ENCODE measurements around the gene ZNRF3. TPM values are rescaled to one million over a fixed set of nuclear protein-coding genes. Genes with fewer than 3 reads are reported as not detected.

ZNRF3 gene
- total RNA-seq, 1 donor from 2014 or later = 7.7 TPM

DNA sequence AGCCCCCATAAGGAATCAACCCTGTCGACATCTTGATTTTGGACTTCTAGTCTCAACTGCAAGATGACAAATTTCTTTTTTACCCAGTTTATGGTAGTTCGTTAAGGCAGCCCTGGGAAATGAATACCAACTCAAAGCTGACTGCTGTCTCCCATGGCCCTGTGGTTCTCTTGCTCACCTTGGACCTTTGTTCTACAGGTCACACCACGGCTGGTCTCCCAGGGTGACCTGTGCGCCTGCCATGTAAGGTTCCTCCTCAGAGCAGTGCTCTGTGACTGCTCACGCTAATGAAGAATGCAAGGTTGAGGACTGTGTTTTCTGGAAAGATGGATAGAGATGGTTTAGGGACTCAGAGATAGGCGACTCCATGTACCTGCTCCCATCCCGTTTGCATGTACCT is 68.2 kb downstream of the ZNRF3 start:
- DNase-seq (ENCODE audit: low spot score) = no peak

DNA sequence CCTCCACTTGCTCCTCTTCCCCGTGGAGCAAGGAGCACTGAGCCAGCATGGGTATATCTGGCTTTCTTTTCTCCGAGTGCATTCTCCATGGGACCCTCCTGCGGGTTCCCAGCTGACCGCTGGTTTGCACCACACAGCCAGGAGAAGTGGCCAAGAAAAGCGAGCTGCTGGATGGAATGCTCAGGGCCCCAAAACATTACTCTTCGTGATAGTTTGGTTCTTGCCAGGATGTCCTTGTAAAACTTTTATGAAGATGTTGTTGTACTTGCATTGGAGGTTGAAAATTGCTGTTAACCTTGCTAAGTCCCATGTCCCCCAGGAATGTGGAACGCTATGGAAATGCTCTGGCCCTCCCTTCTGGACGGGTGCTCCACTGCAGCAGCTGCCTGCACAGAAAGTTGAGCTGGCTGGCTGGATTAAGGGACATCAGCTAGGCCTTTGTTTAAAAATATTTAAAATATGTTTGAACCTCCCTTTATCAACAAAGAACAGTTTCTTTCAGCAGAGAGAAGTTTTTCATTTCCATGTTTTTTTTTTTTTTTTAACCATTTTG is 68.7 kb downstream of the ZNRF3 start:
- peak; percentile 53 for DNase-seq (ENCODE audit: low spot score)

DNA sequence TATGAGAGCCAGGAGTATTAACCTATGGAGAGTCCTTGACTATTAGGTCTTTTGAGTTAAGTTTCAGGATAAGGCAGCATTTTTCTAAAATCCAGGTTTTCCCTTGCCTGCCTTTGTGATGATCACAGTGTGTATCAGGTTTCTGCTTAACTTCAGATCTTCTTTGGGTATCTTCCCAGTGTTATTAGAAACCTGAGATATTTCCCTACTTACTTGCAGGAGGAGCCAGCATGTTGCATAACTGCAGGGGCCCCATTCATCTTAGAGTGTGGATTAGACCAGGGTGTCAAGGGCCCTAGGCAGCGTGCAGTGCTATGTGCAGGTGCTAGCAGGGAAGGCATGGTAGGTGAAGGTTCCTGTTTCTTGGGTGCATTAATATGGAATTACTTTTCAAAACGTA is 69.5 kb downstream of the ZNRF3 start:
- DNase-seq (ENCODE audit: low spot score) = peak; percentile 77

DNA sequence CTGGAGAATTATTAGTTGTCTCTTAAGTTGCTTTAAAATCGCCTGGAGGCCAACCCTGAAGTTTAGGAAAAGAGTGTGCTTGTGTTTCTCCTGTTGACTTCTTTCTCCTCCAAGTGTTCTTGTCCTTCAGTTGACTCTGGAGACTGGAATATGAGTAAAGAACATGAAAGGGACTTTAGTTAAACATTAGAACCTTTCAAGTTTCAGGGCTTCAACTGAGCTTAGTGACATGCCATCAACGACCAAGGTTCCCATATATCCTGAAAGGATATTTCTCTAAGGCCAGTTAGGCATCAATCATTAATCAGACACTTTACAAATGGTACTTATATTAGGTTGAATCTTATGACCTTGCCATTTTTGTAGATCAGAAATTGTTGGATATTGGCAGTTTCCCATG is 70.0 kb downstream of the ZNRF3 start:
- no peak for DNase-seq (ENCODE audit: low spot score)

DNA sequence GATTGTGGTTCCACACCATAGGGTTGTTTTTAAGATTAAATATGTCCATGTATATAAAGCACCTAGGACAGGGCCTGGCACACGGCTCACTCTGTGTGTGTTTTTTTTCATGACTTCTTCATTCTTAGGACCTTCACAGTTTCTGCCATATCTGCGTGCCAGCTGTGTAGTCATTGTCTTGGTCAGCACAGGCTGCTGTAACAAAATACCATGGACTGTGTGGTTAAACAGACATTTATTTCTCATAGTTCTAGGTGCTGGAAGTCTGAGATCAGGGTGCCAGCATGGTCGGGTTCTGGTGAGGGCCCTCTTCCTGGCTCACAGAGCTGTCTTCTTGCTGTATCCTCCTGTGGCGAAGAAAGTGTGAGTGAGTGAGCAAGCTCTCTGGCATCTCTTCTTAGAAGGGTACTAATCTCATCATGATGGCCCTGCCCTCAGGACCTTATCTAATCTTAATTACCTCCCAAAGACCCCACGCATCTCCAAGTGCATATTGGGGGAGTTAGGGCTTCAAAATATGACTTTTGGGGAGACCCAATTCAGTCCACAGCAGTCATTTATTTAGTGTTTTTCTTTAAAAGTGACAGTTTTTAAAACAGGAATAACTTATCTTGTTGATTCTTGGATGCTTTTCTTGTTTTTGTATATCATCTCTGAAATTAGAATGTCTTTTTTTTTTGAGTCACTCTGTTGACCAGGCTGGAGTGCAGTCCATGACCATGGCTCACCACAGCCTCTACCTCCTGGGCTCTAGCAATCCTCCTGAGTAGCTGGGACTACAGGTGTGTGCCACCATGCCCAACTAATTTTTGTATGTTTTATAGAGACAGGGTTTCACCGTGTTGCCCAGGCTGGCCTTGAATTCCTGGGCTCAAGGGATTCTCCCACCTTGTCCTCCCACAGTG is 70.9 kb downstream of the ZNRF3 start:
- no peak for DNase-seq (ENCODE audit: low spot score)

DNA sequence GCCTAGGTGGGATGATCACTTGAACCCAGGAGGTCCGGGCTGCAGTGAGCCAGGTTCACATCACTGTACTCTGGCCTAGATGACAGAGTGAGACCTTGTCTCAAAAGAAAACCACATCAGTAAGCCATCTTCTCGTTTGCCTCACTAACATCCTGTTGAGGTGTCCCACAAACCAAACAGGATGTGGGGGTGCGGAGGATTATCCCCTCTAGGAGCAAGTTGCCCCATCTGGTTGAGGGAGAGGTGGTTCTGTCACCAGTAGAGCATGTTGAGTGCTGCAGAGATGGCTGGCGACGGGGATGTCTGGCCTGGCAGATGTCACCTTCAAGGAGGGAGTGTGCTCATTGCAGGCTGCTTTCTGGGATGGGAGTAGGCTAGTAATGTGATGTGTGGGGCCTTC is 72.4 kb downstream of the ZNRF3 start:
- no peak for DNase-seq (ENCODE audit: low spot score)

DNA sequence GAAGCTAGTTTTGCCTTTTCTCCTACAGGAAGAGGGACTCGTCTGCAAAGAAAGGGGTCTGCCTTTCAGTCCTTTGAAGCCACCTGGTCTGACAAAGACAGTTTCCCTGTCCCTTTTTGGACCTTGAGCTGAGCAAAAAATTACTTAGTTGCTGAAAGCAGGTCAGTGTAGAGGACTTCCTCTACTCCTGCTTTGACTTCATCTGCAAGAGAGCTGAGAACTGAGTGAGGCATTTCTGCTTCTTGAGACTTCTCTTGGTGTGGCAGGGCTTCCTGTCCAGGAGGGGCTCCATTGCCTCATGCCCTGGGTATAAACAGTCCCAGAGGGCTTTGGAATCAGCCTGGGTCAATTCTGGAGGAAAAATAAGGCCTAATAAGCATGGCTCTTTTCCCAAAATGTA is 73.1 kb downstream of the ZNRF3 start:
- no peak for DNase-seq (ENCODE audit: low spot score)

DNA sequence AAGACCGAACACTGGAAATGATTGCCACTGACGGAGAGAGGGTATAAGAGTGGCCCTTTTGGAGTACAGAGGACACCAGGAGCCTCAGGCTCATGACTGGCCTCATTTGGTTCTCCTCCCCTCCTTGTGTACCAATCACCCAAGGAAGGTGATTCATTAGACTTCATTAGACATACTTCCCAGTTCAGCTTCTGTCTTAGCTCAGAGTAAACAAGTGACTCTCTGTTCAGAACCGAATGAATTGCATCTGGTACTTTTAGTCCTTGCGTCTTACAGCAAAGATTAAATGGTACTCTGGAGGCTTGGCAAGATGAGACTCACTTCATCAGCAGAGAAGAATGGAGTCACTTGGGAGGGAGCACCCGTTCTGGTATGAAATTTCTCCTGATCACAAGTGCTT is 75.2 kb downstream of the ZNRF3 start:
- no peak for DNase-seq (ENCODE audit: low spot score)

DNA sequence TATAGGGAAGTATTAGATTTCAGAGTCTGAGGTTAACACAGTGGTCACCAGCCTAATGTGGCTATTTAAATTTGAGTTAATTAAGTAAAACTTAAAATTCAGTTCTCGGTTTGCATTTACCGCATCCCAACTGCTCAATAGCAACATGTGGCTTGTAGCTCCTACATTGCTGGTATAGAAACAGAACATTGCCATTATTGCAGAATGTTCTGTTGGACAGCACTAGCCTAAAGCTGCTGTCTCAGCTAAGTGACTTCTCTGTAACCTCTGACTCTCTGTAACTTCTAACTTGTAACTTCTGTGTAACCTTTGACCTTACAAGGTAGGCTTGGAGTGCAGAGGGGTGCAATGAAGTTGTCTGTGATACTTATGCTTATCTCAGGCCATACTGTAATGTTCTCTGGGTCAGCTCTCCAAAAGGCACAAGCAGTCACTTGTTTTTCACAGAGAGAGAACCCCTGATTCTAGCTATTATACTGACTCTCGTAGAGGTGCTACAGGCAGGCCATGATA is 78.7 kb downstream of the ZNRF3 start:
- DNase-seq (ENCODE audit: low spot score) = no peak

DNA sequence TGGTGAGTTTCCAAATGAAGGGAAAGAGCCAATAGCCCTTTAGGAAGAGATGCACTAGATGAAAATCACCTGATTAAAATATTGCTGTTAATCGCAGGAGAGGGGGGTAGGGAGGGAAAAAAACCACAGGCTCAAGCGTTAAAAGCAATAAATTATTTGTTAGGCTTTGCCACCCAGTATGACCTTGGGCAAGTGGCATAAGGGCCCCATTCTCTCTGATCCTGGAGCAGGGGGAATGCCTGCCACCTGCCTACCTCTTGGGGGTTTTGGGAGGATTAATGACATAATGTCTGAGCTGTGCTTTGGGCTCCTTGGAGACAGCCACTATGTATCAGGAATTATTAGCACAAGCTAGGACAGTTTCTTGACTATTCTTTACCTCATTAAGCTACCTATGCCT is 80.0 kb downstream of the ZNRF3 start:
- no peak for DNase-seq (ENCODE audit: low spot score)

DNA sequence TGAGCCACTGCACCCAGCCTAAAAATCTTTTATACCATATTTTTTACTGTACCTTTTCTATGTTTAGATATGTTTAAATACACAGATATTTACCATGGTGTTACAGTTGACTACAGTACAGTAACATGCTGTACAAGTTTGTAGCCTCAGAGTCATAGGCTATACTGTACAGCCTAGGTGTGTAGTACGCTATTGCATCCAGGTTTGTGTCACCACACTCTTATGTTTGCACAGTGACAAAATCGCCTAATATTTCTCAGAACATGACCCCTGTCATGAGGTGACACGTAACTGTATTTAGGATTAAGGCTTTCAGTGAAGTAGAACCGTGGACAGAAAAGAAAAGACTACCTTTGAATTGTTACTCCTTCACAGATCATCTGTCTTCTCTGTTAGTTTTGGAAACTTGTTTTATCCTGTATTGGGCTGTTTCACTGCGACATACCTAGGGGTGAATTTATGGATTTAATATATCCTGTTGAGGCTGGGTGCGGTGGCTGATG is 83.8 kb downstream of the ZNRF3 start:
- no peak for DNase-seq (ENCODE audit: low spot score)

DNA sequence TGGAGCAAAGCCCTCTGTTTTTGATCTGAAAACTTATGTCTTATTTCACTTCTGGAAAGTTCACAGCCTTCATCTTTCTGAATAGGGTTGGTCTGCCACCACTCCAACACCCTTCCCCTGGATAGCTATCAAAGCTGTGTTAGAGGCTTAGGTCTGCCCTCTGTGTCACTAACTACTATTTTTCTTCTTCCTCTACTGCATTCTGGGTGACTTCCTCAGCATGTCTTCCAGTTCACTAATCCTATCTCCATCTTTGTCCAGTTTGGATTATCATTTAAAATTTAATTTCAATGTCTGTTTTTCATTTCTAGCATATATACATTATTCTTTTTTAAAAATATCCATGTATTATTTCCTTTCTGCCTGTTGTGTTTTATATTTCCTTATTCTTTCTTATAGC is 84.6 kb downstream of the ZNRF3 start:
- no peak for DNase-seq (ENCODE audit: low spot score)

DNA sequence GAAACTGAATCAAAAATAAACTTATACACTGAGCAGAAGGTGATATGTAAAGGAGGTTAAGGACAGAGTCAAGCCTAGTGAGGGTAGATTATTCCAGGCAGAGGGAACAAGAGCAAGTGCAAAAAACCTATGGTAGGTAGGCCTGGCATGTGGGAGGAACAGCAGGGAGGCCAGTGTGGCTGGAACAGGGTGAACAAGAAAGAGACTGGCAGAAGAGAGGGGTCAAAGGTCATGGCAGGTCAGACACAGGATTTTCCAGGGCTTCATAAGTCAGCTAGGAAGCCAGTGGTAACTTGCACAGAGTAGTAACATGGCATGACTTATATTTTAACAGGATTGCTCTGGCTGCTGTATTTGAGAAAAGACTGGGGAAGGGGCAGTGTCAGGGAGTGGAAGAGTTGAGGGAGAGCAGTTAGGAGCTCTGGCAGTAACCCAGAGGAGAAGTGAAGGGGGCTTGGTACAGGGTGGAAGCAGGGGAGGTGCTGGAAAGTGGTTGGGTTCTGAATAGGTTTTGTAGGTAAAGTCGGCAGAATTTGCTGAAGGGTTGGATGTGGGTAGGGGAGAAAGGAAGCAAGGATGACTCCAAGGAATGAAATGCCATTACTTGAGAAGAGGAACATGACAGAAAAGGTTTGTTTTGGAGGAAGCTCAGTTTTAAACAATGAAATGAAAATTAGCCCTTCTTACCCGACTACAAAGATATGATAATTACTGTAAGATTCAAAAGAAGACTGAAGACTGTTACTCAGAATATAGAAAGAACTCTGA is 86.2 kb downstream of the ZNRF3 start:
- no peak for DNase-seq (ENCODE audit: low spot score)

DNA sequence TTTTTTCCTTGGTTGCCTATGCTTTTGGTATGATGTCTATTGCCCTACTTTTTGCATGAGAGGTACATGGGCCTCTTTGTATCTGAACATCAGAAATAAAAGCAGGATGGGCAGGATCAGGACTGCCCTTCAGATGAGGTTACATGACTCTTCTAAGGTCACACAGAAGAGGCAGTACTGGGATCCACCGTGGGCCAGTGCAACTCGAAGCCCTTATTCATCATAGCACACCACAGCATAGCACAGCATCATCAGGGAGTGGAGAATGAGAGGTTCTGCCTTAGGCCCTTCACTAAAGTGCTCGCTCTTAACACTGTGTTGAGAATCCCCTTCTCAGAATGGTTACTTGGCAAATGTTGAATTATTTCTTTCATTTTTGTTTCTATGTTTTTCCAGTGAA is 90.0 kb downstream of the ZNRF3 start:
- DNase-seq (ENCODE audit: low spot score) = no peak

DNA sequence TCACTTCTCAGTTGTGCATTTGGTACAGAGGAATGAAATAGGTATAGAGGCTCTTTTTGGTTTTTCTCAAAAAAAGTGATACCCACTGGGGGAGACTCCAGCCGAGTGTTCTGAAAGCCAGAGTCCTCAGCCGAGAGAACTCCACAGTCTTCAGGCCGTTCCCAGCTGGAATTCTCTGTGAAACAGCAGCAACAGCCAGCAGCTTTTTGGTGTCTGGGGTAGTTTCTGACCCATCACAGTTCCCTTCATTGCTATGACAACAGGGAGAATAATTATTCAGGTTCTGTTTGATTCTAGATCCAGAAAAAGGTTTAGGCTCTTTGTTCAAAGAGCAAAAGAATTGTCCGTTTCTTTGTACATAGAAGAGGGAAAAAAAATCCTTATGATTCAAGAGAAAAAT is 93.7 kb downstream of the ZNRF3 start:
- DNase-seq (ENCODE audit: low spot score) = peak; percentile 29

DNA sequence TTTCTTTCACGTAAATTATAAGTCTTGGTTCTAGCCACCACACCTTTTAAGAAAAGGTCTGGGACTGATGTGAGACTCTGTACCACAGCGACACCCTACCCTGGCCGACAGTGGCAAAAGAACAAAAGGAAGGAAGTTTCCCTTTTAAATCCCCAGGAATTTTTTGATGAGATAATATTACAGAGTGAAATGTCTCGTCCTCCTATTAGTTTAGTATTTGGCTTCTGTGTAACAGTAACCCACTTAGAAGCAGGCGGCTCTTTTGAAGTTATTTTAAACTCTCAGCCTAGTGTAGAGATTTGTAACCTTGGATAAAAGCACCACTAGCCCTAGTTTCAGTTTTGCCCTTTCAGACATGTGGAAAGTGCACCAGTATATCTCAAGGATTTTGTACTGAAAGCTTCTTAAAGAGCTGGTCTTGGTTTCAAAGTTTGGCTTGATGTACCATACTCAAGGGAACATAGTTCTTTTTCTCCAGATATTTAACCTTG is 94.2 kb downstream of the ZNRF3 start:
- peak; percentile 68 for DNase-seq (ENCODE audit: low spot score)

DNA sequence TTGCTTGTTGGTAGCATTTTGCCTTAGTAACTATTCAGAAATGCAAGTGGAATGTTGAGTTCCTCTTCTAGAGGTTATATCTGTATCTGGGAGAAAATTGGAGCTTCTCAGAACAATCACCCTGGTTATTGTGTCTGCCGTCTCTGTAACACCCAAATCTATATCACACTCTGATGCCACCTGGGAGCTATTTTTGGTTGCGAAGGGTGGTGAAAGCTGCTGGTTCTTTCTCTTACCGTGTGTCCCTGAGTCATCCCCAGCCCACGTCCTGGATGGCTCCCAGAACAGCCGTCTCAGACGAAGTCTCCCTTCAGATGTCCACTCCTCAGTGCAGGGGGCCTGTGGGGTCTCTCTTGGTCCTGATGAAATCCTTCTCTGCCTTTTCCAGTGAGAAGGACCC is 94.8 kb downstream of the ZNRF3 start:
- no peak for DNase-seq (ENCODE audit: low spot score)

DNA sequence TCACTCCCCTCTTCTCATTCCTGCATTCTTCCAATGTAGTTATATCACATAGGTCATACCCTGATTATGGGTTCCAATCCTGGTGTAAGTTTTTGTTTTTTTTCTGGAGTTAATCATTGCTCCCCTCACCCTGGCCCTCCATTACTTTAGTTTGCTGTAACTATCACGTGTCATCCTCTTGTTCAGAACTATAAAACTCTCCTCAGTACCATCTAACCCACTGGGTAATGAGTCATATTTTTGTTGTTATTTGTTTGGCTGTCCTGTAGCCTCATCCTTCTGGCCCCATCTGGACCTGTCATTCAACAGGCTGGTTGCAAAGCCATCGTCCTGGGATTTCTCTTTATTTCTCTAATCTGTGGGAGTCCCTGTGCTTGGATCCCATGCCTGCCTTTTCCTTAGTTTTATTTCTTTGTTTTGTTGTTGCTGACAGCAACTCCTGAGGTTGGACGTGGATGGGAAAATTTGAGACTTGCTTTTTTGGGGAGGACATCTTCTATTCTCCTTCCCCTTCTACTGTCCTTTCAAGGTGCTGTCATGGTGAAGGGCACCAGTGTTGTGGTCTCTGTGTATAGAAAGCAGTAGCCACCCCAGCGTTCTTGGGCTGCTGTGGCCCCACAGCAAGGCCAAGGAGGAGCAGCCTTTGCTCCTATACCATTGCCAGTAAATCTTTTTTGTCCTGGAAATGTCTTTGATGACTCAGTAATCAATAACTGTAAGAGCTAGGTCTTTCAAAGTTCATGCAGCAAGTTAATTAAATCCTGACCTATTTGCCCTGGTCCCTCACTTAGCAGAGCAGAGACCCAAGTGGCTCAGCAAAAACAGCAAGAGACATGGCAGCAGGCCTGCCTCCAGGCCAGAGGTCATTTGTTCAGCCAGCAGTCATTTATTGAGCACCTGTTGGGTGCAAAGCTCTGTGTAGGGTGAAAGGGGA is 95.8 kb downstream of the ZNRF3 start:
- no peak for DNase-seq (ENCODE audit: low spot score)

DNA sequence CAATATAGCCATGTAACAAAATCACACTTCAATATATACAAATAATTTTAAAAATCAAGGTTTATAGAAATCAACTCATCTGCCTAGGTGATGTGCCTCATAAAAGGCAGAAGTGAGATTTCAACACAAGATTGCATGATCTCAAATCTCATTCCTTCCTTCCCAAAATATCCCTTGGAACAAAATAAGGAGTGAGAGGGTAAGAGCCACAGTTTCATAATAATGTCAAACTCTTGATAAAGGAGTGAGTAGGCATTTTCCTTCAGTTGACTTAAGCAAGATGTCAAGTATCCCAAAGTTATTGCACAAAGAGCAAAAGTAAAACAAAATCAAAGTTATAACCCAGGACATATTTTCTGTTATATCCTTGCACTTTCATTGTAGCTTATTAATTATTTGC is 97.0 kb downstream of the ZNRF3 start:
- no peak for DNase-seq (ENCODE audit: low spot score)

DNA sequence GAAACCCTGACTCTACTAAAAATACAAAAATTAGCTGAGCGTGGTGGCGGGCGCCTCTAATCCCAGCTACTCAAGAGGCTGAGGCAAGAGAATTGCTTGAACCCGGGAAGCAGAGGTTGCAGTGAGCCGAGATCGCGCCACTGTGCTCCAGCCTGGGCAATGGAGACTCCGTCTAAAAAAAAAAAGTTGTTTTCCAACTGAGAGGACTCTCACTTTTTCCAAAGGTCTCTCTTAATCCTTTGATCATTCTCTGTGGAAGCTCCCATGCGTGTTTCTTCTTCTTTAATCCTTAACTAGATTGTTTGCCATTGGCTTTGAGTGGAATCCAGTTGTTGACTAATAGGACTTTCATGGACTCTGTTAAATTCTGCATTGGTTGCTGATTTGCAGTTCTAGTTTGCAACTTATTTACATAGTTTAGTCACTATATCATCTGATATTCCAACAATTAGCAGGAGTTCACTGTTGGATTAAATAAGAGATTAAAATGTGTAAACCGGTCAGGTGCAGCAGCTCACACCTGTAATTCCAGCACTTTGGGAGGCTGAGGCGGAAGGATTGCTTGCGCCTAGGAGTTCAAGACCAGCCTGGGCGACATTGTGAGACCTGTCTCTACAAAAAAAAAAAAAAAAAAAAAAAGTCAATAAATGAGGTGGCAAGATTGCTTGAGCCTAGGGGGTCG is 98.6 kb downstream of the ZNRF3 start:
- no peak for DNase-seq (ENCODE audit: low spot score)

All from umbilical cord (tissue), 2 donors.